HepG2 (cell line): ENCODE measurements around the gene DNMT3L.

Experiments
- CTCF ChIP-seq: sonication (generic); formaldehyde crosslinking; IDR thresholded peaks from 2 replicates; pipeline ENCODE4 v1.5.0; 2020; ENCODE audit warnings: mild to moderate bottlenecking, missing genetic modification reagents, moderate library complexity
- ZNF530 ChIP-seq: sonication (generic); formaldehyde crosslinking; IDR thresholded peaks from 2 replicates; pipeline ENCODE4 v1.5.0; 2020; ENCODE audit warnings: low read depth, mild to moderate bottlenecking, missing genetic modification reagents

- no peak for TF ChIP-seq CTCF (CRISPR knock-in tag)
- TF ChIP-seq ZNF530: no peak
Observed at GRCh38 chr21:44298301-44298700, 36.6 kb upstream of the DNMT3L start.
